GM23248 (cell line): ENCODE results near the gene PDYN. TPM values are rescaled to one million over a fixed set of nuclear protein-coding genes. Genes with fewer than 3 reads are reported as not detected.

Experiments
- DNase-seq: peaks from one replicate; pipeline ENCODE4 v3.0.0-alpha.2; 2015
- H2AFZ ChIP-seq: fragments of 200-600 bp; sonication (generic); 2 replicates; pipeline ENCODE4 v1.6.1; 2016; ENCODE audit warnings: antibody characterized with exemption
- H3F3A ChIP-seq: fragments of 200-600 bp; sonication (generic); 2 replicates; pipeline ENCODE4 v1.6.1; 2016; ENCODE audit warnings: mild to moderate bottlenecking, antibody characterized with exemption, mixed run types; ENCODE audit not compliant: insufficient read depth
- H3K27ac ChIP-seq: fragments of 200-600 bp; sonication (generic); 2 replicates; pipeline ENCODE4 v1.5.1; 2016; ENCODE audit warnings: mild to moderate bottlenecking
- H3K27me3 ChIP-seq: fragments of 200-600 bp; sonication (generic); replicated peaks from 2 replicates; pipeline ENCODE4 v1.6.1; 2016; ENCODE audit warnings: mild to moderate bottlenecking; ENCODE audit not compliant: insufficient read depth
- H3K36me3 ChIP-seq: fragments of 200-600 bp; sonication (generic); 2 replicates; pipeline ENCODE4 v1.6.1; 2016; ENCODE audit warnings: low read depth, mild to moderate bottlenecking
- H3K4me1 ChIP-seq: fragments of 200-600 bp; sonication (generic); 2 replicates; pipeline ENCODE4 v1.6.1; 2016; ENCODE audit warnings: mild to moderate bottlenecking; ENCODE audit not compliant: insufficient read depth
- H3K4me2 ChIP-seq: fragments of 200-600 bp; sonication (generic); one replicate; pipeline ENCODE4 v1.6.1; 2016; ENCODE audit warnings: mild to moderate bottlenecking; ENCODE audit not compliant: unreplicated experiment
- H3K4me3 ChIP-seq: fragments of 200-600 bp; sonication (generic); 2 replicates; pipeline ENCODE4 v1.5.1; 2016; ENCODE audit warnings: mild to moderate bottlenecking
- H3K79me2 ChIP-seq: fragments of 200-600 bp; sonication (generic); 2 replicates; pipeline ENCODE4 v1.6.1; 2016; ENCODE audit warnings: mild to moderate bottlenecking; ENCODE audit not compliant: insufficient read depth
- H3K9ac ChIP-seq: fragments of 200-600 bp; sonication (generic); 2 replicates; pipeline ENCODE4 v1.6.1; 2016; ENCODE audit warnings: mild to moderate bottlenecking
- H3K9me2 ChIP-seq: fragments of 200-600 bp; sonication (generic); 2 replicates; pipeline ENCODE4 v1.6.1; 2016; ENCODE audit warnings: mixed run types, mild to moderate bottlenecking, moderate library complexity; ENCODE audit not compliant: insufficient read depth
- H3K9me3 ChIP-seq: fragments of 200-600 bp; sonication (generic); one replicate; pipeline ENCODE4 v1.6.1; 2017; ENCODE audit warnings: low read depth
- H4K20me1 ChIP-seq: fragments of 200-600 bp; sonication (generic); 2 replicates; pipeline ENCODE4 v1.6.0; 2016; ENCODE audit not compliant: insufficient read depth
- EZH2 ChIP-seq: fragments of 200-600 bp; sonication (generic); IDR thresholded peaks from 2 replicates; pipeline ENCODE4 v1.6.1; 2018; ENCODE audit warnings: antibody characterized with exemption, mild to moderate bottlenecking; ENCODE audit not compliant: insufficient read depth, poor library complexity, severe bottlenecking
- EZH2phosphoT487 ChIP-seq: fragments of 200-600 bp; sonication (generic); IDR thresholded peaks from 2 replicates; pipeline ENCODE4 v1.6.1; 2018; ENCODE audit warnings: antibody characterized with exemption, moderate library complexity, mild to moderate bottlenecking, low read depth; ENCODE audit not compliant: insufficient read depth
- WGBS, 2 experiments: methylation state at CpG; one replicate each; pipeline ENCODE4 v1.1.6; 2015 to 2017; ENCODE audit warnings: low lambda C conversion rate in 2 of 2, low coverage in 1 of 2; ENCODE audit errors: missing lambda C conversion rate in 2 of 2; 5-methylcytosine and 5-hydroxymethylcytosine counted together
- in situ Hi-C: fragments of 300-500 bp; cut with MboI; formaldehyde crosslinking; loops from 2 replicates; pipeline ENCODE4 v1.15.0; 2020
- polyA plus RNA-seq: library from polyadenylated mRNA; unstranded; fragments of >200 nt; fragmentation: Nextera tagmentation; extraction: Ambion mirVana; gene quantifications from 2 replicates; pipeline ENCODE4 v1.2.1, GENCODE V29; 2016
- total RNA-seq: library from RNA; depleted of rRNA; stranded (reverse); fragments of >200 nt; shearing (Covaris generic); gene quantifications from 2 replicates; pipeline ENCODE4 v1.2.3, GENCODE V29; 2014

PDYN gene
- total and polyA plus RNA-seq, 2 experiments from 2014 or later = not detected

DNA sequence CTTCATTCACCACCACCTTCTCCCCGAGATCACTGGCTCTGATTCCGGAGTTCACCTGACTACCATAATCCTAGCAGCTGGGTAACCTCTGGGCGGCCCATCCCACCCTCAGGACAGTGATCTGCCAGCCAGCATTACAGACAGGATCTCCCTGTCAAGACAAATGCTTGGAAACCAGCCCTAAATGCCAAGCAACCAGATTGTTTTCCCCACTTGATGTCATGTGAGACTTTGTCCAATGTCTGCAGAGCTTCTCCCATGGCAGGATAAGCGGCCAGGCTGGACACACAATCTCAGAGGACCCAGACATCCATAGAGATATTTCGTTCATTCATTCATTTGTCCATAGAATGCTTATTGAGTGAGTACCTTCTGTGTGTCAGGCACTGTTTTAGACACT, 32.5 kb downstream of the PDYN start:
- H3K27ac ChIP-seq = no peak overlapping the region
- no peaks in the 10 kb centered on the region for H4K20me1 ChIP-seq
- no peak overlapping the region for H3K4me2 ChIP-seq
- no peak for DNase-seq
- H3K4me1 ChIP-seq = peaks cover 3% of the 10 kb centered on the region; the same call in 1 of the 2 replicates
- no peak overlapping the region for H3K4me3 ChIP-seq
- no peaks in the 10 kb centered on the region for H3K9me2 ChIP-seq
- no peaks in the 10 kb centered on the region for H3K9me3 ChIP-seq
- 65% methylated on average over 5 of the region's 5 CpGs for WGBS, 2 experiments
- no peak overlapping the region for H2AFZ ChIP-seq
- H3K9ac ChIP-seq = no peak overlapping the region
- H3F3A ChIP-seq = no peaks in the 10 kb centered on the region
- no peaks in the 10 kb centered on the region for H3K27me3 ChIP-seq
- TF ChIP-seq EZH2phosphoT487 (no peak), EZH2 (no peak)
- in situ Hi-C loops = loop anchor here (10.0 kb wide), 1 partner anchor 493 kb away; no protein-coding TSS in a partner anchor
- H3K79me2 ChIP-seq = no peaks in the 10 kb centered on the region
- no peaks in the 10 kb centered on the region for H3K36me3 ChIP-seq

GRCh38 chr20:1959156-1959555, 34.7 kb downstream of the PDYN start:
- no peaks in the 10 kb centered on the region for H4K20me1 ChIP-seq
- no peaks in the 10 kb centered on the region for H3K79me2 ChIP-seq
- DNase-seq = no peak
- no peak overlapping the region for H2AFZ ChIP-seq
- WGBS, 2 experiments = 54 to 58% methylated on average over 2 of the region's 2 CpGs
- no peaks in the 10 kb centered on the region for H3K27me3 ChIP-seq
- H3K4me1 ChIP-seq = no peaks in the 10 kb centered on the region
- H3K9me3 ChIP-seq = no peaks in the 10 kb centered on the region
- H3K4me3 ChIP-seq = no peak overlapping the region
- H3K36me3 ChIP-seq = no peaks in the 10 kb centered on the region
- H3F3A ChIP-seq = no peaks in the 10 kb centered on the region
- H3K9ac ChIP-seq = no peak overlapping the region
- in situ Hi-C loops = no loop called here
- no peak for TF ChIP-seq EZH2
- no peak for TF ChIP-seq EZH2phosphoT487
- no peak overlapping the region for H3K4me2 ChIP-seq
- no peaks in the 10 kb centered on the region for H3K9me2 ChIP-seq
- no peak overlapping the region for H3K27ac ChIP-seq

DNA sequence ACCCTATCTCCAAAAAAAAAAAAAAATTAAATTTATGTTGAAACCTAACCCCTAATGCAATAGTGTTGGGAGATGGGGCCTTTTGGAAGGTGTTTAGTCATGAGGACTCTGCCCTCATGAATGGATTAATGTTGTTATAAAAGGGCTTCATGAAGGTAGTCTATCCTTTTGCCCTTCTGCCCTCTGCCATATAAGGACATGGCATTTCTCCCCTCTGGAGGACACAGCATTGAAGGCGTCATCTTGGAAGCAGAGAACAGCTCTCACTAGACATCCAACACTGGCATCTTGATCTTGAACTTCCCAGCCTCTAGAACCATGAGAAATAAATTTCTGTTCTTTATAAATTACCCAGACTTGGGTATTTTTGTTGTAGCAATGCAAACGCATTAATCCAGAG, 35.4 kb downstream of the PDYN start:
- no peaks in the 10 kb centered on the region for H3K9me3 ChIP-seq
- no peak overlapping the region for H3K27ac ChIP-seq
- no peak for DNase-seq
- no peak for TF ChIP-seq EZH2
- TF ChIP-seq EZH2phosphoT487 = no peak
- H3K79me2 ChIP-seq = no peaks in the 10 kb centered on the region
- in situ Hi-C loops = no loop called here
- H2AFZ ChIP-seq = no peak overlapping the region
- H3K9me2 ChIP-seq = no peaks in the 10 kb centered on the region
- H3K27me3 ChIP-seq = no peaks in the 10 kb centered on the region
- no peaks in the 10 kb centered on the region for H3K36me3 ChIP-seq
- H3K4me2 ChIP-seq = no peak overlapping the region
- WGBS, 2 experiments = 62 to 72% methylated on average over 2 of the region's 2 CpGs
- no peak overlapping the region for H3K4me3 ChIP-seq
- H3K4me1 ChIP-seq = no peaks in the 10 kb centered on the region
- H3F3A ChIP-seq = no peaks in the 10 kb centered on the region
- no peaks in the 10 kb centered on the region for H4K20me1 ChIP-seq
- H3K9ac ChIP-seq = no peak overlapping the region

DNA sequence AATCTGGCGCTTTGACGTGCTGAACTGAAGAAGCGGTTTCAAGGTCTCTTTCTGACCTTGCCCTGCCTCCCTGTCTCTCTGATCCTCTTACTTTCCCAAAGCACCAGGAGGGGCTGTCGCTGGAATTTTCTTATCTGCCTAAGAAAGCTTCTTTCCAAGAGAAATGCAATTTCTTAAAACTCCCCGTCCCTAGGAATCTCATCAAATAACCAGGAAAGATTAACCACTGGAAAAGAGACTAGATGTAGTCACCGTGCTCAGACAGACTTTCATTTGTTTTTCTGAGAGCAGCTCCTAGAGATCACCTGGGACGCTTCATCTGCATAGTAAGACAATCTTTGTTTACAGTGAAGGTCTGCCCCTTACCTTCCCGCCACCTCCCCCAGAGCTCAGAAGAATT, 38.6 kb downstream of the PDYN start:
- Histone ChIP-seq H3K36me3 (no peaks in the 10 kb centered on the region), H2AFZ (no peak overlapping the region), H3F3A (no peaks in the 10 kb centered on the region), H3K9ac (no peak overlapping the region), H3K9me2 (no peaks in the 10 kb centered on the region), H3K4me2 (no peak overlapping the region), H3K4me1 (no peaks in the 10 kb centered on the region), H3K27ac (no peak overlapping the region), H3K9me3 (no peaks in the 10 kb centered on the region), H4K20me1 (no peaks in the 10 kb centered on the region), H3K27me3 (no peaks in the 10 kb centered on the region), H3K79me2 (no peaks in the 10 kb centered on the region), H3K4me3 (no peak overlapping the region)
- 75 to 76% methylated on average over 8 of the region's 8 CpGs for WGBS, 2 experiments
- no peak for TF ChIP-seq EZH2phosphoT487
- no peak for TF ChIP-seq EZH2
- in situ Hi-C loops = no loop called here
- DNase-seq = no peak

- Histone ChIP-seq H3K9me2 (no peaks in the 10 kb centered on the region), H3K79me2 (no peaks in the 10 kb centered on the region), H3F3A (no peaks in the 10 kb centered on the region), H3K36me3 (no peaks in the 10 kb centered on the region), H3K9ac (no peak overlapping the region), H2AFZ (no peak overlapping the region), H3K4me1 (no peaks in the 10 kb centered on the region), H3K27ac (no peak overlapping the region), H3K9me3 (no peaks in the 10 kb centered on the region), H3K27me3 (no peaks in the 10 kb centered on the region), H4K20me1 (no peaks in the 10 kb centered on the region), H3K4me3 (no peak overlapping the region), H3K4me2 (no peak overlapping the region)
- DNase-seq = no peak
- 95 to 97% methylated on average over 5 of the region's 5 CpGs for WGBS, 2 experiments
- in situ Hi-C loops = no loop called here
- TF ChIP-seq EZH2phosphoT487 (no peak), EZH2 (no peak)
Observed at GRCh38 chr20:1953621-1954020, 40.2 kb downstream of the PDYN start.
